Stimulated activated CD4-positive, alpha-beta T cell treated with anti-CD3 and anti-CD28 coated beads, Interleukin-2, amount 100 ng/mL, for 24 hours (primary cell): ENCODE measurements around the gene PLD2.
"Not testable (repeated sequence)": the region's sequence is repeated elsewhere in the genome, so short reads cannot be mapped to it uniquely, and the experiment has no call there.

Source experiments
- DNase-seq, 2 donors: peaks; one replicate each; pipeline ENCODE4 v3.0.0-alpha.2; 2020

PLD2 gene

GRCh38 chr17:4858068-4858881, 51.3 kb downstream of the PLD2 start:
- no peak for DNase-seq

DNA sequence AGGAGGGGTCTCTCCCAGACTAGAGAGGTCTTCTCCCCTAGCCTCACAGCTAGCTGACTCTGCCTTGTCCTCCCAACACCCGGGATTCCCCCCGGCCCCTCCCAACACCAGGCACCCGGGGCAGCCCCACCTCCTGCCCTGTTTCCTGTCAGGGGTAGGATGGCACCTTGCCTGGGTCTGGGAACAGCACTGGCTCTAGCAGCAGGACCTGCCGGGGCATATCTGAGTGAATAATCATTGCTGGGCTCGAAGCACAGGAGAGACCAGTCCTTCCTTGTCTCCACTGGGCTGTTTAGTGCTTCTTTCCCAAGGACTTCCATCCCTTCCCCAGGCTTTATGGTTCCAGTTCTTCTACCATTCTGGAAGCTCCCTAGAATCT, 51.9 kb downstream of the PLD2 start:
- no peak for DNase-seq

- DNase-seq, result no peak
Measured at GRCh38 chr17:4859816-4860625, 53.1 kb downstream of the PLD2 start.

DNA sequence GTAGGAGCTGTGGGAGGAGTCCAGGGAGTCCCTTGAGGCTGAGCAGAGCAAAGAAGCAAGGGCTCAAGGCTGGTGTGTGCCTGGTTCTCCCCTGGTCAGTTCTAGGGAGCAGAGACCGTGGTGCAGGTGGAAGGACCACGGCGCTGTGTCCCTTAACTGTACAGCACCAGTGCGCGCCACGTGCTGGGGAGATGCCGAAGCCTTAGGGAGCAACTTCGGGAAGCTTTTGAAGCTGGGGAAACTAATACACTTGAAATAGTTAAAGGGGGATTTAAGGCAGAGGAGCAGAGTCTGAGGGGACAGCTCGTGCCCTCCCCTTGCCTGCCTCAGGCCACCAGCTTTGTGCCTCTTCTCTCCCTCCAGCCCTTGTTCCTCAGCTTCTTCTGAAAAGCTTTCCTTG, 53.7 kb downstream of the PLD2 start:
- no peak for DNase-seq

DNA sequence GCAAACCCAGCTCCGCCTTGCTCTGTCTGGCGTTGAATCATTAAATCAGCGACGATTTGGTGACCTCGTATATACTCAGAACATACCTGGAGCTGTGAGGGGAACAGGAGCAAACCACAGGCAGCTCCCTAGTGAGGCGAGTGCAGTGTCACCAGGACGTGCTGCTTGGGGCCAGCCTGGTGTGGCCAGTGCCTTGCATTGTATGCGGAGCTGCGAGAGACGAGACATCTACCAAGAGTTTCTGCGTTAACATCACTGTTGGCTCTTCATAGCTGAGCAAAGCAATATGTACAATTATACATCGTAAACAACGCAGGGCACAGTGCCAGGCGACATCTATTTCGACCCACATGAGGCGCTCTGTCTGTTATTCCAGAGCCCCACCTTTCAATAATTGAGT, 54.1 kb downstream of the PLD2 start:
- no peak for DNase-seq

GRCh38 chr17:4862720-4863119, 55.8 kb downstream of the PLD2 start:
- DNase-seq, result no peak

DNA sequence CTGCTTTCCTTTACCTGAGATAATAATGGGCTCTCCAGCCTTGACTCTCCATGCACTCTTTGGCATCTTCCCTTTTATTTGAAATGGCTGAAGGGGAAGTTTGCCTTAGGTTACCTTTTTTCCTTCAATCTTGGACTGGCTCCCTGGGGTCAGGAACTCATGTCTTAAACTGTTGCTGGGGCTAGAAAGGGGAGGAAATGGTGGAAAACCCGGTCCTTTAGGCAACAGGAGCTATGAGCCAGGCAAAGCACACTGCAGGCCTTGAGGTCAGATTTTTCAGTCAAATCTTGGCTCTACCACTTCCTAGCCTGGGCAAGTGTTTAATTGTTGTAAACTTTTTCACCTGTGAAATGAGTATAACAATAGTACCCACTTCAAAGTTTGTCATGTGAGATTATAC, 56.4 kb downstream of the PLD2 start:
- no peak for DNase-seq

- DNase-seq, result not testable (repeated sequence)
Measured at GRCh38 chr17:4867535-4867934, 60.6 kb downstream of the PLD2 start.

GRCh38 chr17:4869058-4869998, 62.4 kb downstream of the PLD2 start:
- DNase-seq, result not testable (repeated sequence)

GRCh38 chr17:4870855-4871254, 63.9 kb downstream of the PLD2 start:
- no peak for DNase-seq

- no peak for DNase-seq
Measured at GRCh38 chr17:4872786-4873185, 65.8 kb downstream of the PLD2 start.
